Hepatocyte (in vitro differentiated cells): ENCODE measurements around the gene OLFML3. TPM values are rescaled to one million over a fixed set of nuclear protein-coding genes. Genes with fewer than 3 reads are reported as not detected.

Experiments used
- DNase-seq: peaks from one replicate; pipeline ENCODE4 v3.0.0-alpha.2; 2016; ENCODE audit warnings: low spot score
- H2AFZ ChIP-seq: fragments of 200-600 bp; sonication (generic); 2 replicates; pipeline ENCODE4 v1.6.0; 2016; ENCODE audit warnings: antibody characterized with exemption, mild to moderate bottlenecking
- H3K27ac ChIP-seq: fragments of 200-600 bp; sonication (generic); 2 replicates; pipeline ENCODE4 v1.5.1; 2016; ENCODE audit warnings: mild to moderate bottlenecking
- H3K27me3 ChIP-seq: fragments of 200-600 bp; sonication (generic); 2 replicates; pipeline ENCODE4 v1.6.1; 2016
- H3K36me3 ChIP-seq: fragments of 200-600 bp; sonication (generic); replicated peaks from 2 replicates; pipeline ENCODE4 v1.5.1; 2016; ENCODE audit warnings: low read depth; ENCODE audit not compliant: insufficient read depth
- H3K4me1 ChIP-seq: fragments of 200-600 bp; sonication (generic); 2 replicates; pipeline ENCODE4 v1.5.1; 2016; ENCODE audit warnings: mild to moderate bottlenecking, moderate library complexity; ENCODE audit not compliant: insufficient read depth
- H3K4me2 ChIP-seq: fragments of 200-600 bp; sonication (generic); 2 replicates; pipeline ENCODE4 v1.6.0; 2016
- H3K4me3 ChIP-seq: fragments of 200-600 bp; sonication (generic); 2 replicates; pipeline ENCODE4 v1.5.1; 2016; ENCODE audit warnings: mild to moderate bottlenecking
- H3K79me2 ChIP-seq: fragments of 200-600 bp; sonication (generic); 2 replicates; pipeline ENCODE4 v1.6.0; 2017; ENCODE audit warnings: mild to moderate bottlenecking
- H3K9me2 ChIP-seq: fragments of 200-600 bp; sonication (generic); replicated peaks from 2 replicates; pipeline ENCODE4 v1.6.0; 2017; ENCODE audit warnings: mild to moderate bottlenecking; ENCODE audit not compliant: insufficient read depth
- H3K9me3 ChIP-seq: fragments of 200-600 bp; sonication (generic); 2 replicates; pipeline ENCODE4 v1.5.1; 2016; ENCODE audit warnings: low read depth, mild to moderate bottlenecking
- H4K20me1 ChIP-seq: fragments of 200-600 bp; sonication (generic); 2 replicates; pipeline ENCODE4 v1.6.0; 2016; ENCODE audit warnings: mild to moderate bottlenecking; ENCODE audit not compliant: insufficient read depth, poor library complexity, severe bottlenecking
- EZH2 ChIP-seq: fragments of 200-600 bp; sonication (generic); IDR thresholded peaks from 2 replicates; pipeline ENCODE4 v1.6.1; 2016; ENCODE audit warnings: antibody characterized with exemption, mild to moderate bottlenecking, borderline replicate concordance
- EZH2phosphoT487 ChIP-seq: fragments of 200-600 bp; sonication (generic); IDR thresholded peaks from one replicate; pipeline ENCODE4 v1.6.1; 2018; ENCODE audit warnings: antibody characterized with exemption, mild to moderate bottlenecking, low read depth, moderate library complexity; ENCODE audit not compliant: unreplicated experiment, severe bottlenecking
- WGBS: methylation state at CpG from one replicate; pipeline ENCODE4 v1.1.6; 2016; ENCODE audit warnings: low lambda C conversion rate; ENCODE audit errors: missing lambda C conversion rate; 5-methylcytosine and 5-hydroxymethylcytosine counted together
- polyA plus RNA-seq: library from polyadenylated mRNA; unstranded; fragments of >200 nt; fragmentation: Nextera tagmentation; extraction: Ambion mirVana; gene quantifications from 2 replicates; pipeline ENCODE4 v1.2.1, GENCODE V29; 2016
- total RNA-seq: library from RNA; depleted of rRNA; stranded (reverse); fragments of >200 nt; gene quantifications from 2 replicates; pipeline ENCODE4 v1.2.3, GENCODE V29; 2014
- TF ChIP-seq, protein P1 (sequence below): fragments of 200-600 bp; sonication (generic); IDR thresholded peaks from 2 replicates; pipeline ENCODE4 v1.5.1; 2016; ENCODE audit warnings: antibody characterized with exemption, mild to moderate bottlenecking; ENCODE audit not compliant: poor library complexity

Gene OLFML3
- total and polyA plus RNA-seq, 2 experiments from 2014 or later: 441 to 494 TPM

DNA sequence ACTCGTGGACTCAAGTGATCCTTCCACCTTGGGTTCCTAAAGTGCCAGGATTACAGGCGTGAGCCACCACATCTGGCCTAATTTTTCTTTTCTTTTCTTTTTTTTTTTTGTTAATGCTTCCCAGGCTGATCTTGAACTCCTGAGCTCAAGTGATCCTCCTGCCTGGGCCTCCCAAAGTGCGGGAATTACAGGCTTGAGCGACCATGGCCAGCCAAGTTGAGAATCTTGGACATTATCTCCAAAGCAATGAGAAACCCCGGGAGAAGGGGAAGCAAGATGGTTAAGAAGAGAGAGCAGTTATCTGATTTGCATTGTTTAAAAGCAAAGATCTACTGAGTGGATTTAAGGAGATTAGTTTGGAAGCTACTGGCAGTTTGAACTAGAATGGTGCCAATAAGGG is 41.1 kb upstream of the OLFML3 start:
- H3K4me1 ChIP-seq: peaks cover 4% of the 10 kb centered on the region
- H3K36me3 ChIP-seq: no peaks in the 10 kb centered on the region
- no peak for DNase-seq
- TF ChIP-seq EZH2phosphoT487 (no peak), EZH2 (no peak)
- TF ChIP-seq, protein P1, sequence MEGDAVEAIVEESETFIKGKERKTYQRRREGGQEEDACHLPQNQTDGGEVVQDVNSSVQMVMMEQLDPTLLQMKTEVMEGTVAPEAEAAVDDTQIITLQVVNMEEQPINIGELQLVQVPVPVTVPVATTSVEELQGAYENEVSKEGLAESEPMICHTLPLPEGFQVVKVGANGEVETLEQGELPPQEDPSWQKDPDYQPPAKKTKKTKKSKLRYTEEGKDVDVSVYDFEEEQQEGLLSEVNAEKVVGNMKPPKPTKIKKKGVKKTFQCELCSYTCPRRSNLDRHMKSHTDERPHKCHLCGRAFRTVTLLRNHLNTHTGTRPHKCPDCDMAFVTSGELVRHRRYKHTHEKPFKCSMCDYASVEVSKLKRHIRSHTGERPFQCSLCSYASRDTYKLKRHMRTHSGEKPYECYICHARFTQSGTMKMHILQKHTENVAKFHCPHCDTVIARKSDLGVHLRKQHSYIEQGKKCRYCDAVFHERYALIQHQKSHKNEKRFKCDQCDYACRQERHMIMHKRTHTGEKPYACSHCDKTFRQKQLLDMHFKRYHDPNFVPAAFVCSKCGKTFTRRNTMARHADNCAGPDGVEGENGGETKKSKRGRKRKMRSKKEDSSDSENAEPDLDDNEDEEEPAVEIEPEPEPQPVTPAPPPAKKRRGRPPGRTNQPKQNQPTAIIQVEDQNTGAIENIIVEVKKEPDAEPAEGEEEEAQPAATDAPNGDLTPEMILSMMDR: no peak
- no peak overlapping the region for H3K27ac ChIP-seq
- H3K9me3 ChIP-seq: no peaks in the 10 kb centered on the region
- H3K27me3 ChIP-seq: no peaks in the 10 kb centered on the region
- peaks cover 36% of the 10 kb centered on the region for H4K20me1 ChIP-seq
- H3K4me3 ChIP-seq: no peak overlapping the region
- H3K9me2 ChIP-seq: no peaks in the 10 kb centered on the region
- H2AFZ ChIP-seq: no peak overlapping the region
- peaks cover 93% of the 10 kb centered on the region for H3K79me2 ChIP-seq
- H3K4me2 ChIP-seq: no peak overlapping the region
- 51% methylated on average over 5 of the region's 5 CpGs for WGBS

DNA sequence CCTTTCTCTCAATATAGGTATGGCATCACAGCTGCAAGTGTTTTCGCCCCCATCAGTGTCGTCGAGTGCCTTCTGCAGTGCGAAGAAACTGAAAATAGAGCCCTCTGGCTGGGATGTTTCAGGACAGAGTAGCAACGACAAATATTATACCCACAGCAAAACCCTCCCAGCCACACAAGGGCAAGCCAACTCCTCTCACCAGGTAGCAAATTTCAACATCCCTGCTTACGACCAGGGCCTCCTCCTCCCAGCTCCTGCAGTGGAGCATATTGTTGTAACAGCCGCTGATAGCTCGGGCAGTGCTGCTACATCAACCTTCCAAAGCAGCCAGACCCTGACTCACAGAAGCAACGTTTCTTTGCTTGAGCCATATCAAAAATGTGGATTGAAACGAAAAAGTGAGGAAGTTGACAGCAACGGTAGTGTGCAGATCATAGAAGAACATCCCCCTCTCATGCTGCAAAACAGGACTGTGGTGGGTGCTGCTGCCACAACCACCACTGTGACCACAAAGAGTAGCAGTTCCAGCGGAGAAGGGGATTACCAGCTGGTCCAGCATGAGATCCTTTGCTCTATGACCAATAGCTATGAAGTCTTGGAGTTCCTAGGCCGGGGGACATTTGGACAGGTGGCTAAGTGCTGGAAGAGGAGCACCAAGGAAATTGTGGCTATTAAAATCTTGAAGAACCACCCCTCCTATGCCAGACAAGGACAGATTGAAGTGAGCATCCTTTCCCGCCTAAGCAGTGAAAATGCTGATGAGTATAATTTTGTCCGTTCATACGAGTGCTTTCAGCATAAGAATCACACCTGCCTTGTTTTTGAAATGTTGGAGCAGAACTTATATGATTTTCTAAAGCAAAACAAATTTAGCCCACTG is 38.7 kb upstream of the OLFML3 start:
- TF ChIP-seq EZH2phosphoT487: no peak
- Histone ChIP-seq H3K36me3 (no peaks in the 10 kb centered on the region), H3K4me2 (no peak overlapping the region), H3K4me1 (peaks cover 4% of the 10 kb centered on the region), H3K4me3 (no peak overlapping the region), H3K27me3 (no peaks in the 10 kb centered on the region), H3K9me3 (no peaks in the 10 kb centered on the region), H3K27ac (no peak overlapping the region), H3K9me2 (no peaks in the 10 kb centered on the region), H4K20me1 (peaks cover 27% of the 10 kb centered on the region), H2AFZ (no peak overlapping the region), H3K79me2 (peaks cover 90% of the 10 kb centered on the region)
- WGBS: 85% methylated on average over 16 of the region's 16 CpGs
- no peak for DNase-seq

DNA sequence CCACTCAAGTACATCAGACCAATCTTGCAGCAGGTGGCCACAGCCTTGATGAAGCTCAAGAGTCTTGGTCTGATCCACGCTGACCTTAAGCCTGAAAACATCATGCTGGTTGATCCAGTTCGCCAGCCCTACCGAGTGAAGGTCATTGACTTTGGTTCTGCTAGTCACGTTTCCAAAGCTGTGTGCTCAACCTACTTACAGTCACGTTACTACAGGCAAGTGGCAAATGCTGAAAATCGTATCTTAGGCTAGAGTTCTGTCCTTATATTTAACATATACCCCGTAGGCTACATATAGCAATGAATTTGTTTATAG is 38.1 kb upstream of the OLFML3 start:
- H3K79me2 ChIP-seq: peaks cover 90% of the 10 kb centered on the region
- H3K9me2 ChIP-seq: no peaks in the 10 kb centered on the region
- H3K27ac ChIP-seq: no peak overlapping the region
- H3K4me2 ChIP-seq: no peak overlapping the region
- H4K20me1 ChIP-seq: peaks cover 31% of the 10 kb centered on the region
- H3K4me1 ChIP-seq: peaks cover 7% of the 10 kb centered on the region
- H3K9me3 ChIP-seq: no peaks in the 10 kb centered on the region
- no peak overlapping the region for H3K4me3 ChIP-seq
- H2AFZ ChIP-seq: no peak overlapping the region
- 87% methylated on average over 7 of the region's 7 CpGs for WGBS
- TF ChIP-seq EZH2: no peak
- no peaks in the 10 kb centered on the region for H3K36me3 ChIP-seq
- DNase-seq: no peak
- H3K27me3 ChIP-seq: no peaks in the 10 kb centered on the region

DNA sequence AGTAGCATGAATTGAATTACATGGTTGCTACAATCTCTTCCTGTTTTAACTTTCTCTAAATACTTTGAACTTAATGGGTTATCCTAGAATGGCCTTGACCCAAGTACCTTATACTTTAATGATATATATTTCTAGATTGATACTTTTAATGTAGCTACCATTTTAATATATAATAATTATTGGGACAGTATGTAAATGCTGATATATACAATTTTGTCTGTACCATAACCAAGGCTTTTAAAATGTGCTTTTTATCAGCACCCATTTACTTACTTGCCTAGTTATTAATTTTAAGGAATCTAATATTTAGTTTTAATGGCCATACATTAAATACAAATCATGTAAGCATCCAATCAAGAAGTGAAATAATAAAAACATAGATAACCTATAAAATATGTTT is 36.7 kb upstream of the OLFML3 start:
- Histone ChIP-seq H3K9me2 (no peaks in the 10 kb centered on the region), H3K4me1 (peaks cover 20% of the 10 kb centered on the region), H3K9me3 (no peaks in the 10 kb centered on the region), H2AFZ (no peak overlapping the region), H3K27me3 (no peaks in the 10 kb centered on the region), H3K27ac (no peak overlapping the region), H3K79me2 (peaks cover 85% of the 10 kb centered on the region), H3K4me2 (no peak overlapping the region), H3K4me3 (no peak overlapping the region), H4K20me1 (peaks cover 26% of the 10 kb centered on the region), H3K36me3 (no peaks in the 10 kb centered on the region)
- no peak for TF ChIP-seq EZH2phosphoT487
- TF ChIP-seq, protein P1: no peak
- TF ChIP-seq EZH2: no peak
- no peak for DNase-seq
